ENCODE measurements around the gene MARCHF4. TPM values are rescaled to one million over a fixed set of nuclear protein-coding genes. Genes with fewer than 3 reads are reported as not detected.
A peak's percentile ranks its signal among the peaks of the same experiment; 100 is the strongest.

MARCHF4 gene
- total RNA-seq, 2 donors from 2014 or later: 0.44 to 0.58 TPM

DNA sequence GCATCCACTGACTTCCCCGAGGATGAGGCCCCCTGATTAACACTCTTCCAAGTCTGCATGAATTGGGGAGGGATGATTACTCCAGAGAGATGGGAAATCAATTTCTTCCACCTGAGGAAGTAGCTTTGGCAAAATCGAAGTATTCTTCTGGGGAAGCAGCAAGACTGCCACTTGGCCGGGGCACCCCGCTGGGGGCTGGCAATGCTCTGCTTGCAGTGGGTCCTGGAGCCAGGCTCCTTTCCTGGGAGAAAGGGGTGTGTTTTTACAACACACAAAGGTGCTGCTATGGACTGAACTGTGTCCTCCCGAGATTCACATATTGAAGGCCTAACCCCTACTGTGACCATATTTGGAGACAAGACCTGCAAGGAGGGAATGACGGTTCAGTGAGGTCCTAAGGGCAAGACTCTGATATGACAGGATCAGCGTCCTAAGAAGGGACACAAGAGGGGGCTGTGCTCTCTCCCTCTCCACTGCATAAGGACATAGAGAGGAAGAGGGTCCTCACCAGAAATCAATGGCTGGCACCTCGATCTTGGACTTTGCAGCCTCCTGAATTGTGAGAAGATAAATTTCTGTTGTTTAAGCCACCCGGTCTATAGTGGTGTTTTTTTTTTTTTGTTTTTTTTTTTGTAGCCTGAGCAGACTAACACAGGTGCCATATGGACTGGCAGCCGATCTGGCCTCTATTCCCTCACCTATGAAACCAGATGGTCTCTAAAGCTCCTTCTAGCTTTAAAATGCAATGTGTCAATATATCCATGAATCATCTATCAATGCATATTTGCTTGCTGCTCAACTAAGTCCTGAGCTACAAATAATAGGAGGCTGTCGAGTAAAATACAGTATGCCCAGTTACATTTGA is 36.4 kb upstream of the MARCHF4 start:
- no peaks in the 10 kb centered on the region for H3K4me1 ChIP-seq
- no peaks in the 10 kb centered on the region for H3K9me3 ChIP-seq
- H3K27ac ChIP-seq: no peak overlapping the region
- H3K4me3 ChIP-seq: no peak overlapping the region
- H3K9ac ChIP-seq (ENCODE audit: low read depth in 2 of 2, low read length in 2 of 2): no peak overlapping the region
- no peaks in the 10 kb centered on the region for H3K27me3 ChIP-seq
- TF ChIP-seq, protein P1, sequence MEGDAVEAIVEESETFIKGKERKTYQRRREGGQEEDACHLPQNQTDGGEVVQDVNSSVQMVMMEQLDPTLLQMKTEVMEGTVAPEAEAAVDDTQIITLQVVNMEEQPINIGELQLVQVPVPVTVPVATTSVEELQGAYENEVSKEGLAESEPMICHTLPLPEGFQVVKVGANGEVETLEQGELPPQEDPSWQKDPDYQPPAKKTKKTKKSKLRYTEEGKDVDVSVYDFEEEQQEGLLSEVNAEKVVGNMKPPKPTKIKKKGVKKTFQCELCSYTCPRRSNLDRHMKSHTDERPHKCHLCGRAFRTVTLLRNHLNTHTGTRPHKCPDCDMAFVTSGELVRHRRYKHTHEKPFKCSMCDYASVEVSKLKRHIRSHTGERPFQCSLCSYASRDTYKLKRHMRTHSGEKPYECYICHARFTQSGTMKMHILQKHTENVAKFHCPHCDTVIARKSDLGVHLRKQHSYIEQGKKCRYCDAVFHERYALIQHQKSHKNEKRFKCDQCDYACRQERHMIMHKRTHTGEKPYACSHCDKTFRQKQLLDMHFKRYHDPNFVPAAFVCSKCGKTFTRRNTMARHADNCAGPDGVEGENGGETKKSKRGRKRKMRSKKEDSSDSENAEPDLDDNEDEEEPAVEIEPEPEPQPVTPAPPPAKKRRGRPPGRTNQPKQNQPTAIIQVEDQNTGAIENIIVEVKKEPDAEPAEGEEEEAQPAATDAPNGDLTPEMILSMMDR (IDR thresholded peaks at IDR 0.05): no peak
- intact Hi-C loops (cut with DNase I): no loop called here
- DNase-seq: no peak
- no peaks in the 10 kb centered on the region for H3K36me3 ChIP-seq

DNA sequence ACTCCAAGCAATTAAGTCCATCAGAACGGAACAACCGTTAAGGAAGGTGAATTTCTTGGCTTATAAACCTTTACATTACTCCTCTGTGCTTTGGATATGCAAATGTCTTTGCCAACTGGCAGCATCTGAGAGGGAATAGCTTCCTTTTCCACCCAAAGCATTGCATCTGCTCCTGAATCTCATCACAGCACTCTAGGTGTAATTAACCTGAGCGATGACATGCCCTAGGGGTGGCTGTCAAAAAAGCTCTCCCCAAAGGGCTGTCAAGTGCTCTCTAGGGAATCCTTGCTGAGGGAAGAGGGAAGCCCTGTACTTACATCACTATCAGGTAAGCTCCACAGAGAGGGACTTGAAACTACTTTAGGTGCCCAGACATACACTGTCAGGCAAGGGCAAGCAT is 34.5 kb upstream of the MARCHF4 start:
- H3K4me1 ChIP-seq: no peaks in the 10 kb centered on the region
- no peaks in the 10 kb centered on the region for H3K9me3 ChIP-seq
- no peak overlapping the region for H3K4me3 ChIP-seq
- H3K27ac ChIP-seq: no peak overlapping the region
- intact Hi-C loops (cut with DNase I): no loop called here
- TF ChIP-seq, protein P1 (IDR thresholded peaks at IDR 0.05): no peak
- H3K27me3 ChIP-seq: no peaks in the 10 kb centered on the region
- no peak overlapping the region for H3K9ac ChIP-seq (ENCODE audit: low read depth in 2 of 2, low read length in 2 of 2)
- no peaks in the 10 kb centered on the region for H3K36me3 ChIP-seq
- no peak for DNase-seq

DNA sequence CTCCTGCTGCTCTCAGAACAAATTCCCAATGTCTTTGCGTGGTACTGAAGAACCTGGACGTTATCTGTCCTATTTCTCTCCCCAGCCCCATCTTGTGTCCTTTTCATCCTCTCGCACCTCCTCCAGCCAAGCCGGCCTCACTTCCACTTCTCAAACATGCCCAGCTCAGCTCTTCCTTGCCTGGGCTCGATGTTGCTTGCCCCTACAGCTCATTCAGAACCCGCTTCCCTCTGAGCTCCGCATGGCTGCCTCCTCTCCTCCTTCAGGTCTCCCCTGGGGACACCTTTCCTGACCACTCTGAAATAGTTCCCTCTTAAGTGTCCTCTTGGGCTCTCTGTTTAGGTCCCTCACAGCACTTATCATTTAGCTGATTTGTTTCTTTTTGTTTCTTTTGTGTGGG is 33.3 kb upstream of the MARCHF4 start:
- H3K9me3 ChIP-seq: no peaks in the 10 kb centered on the region
- H3K27me3 ChIP-seq: no peaks in the 10 kb centered on the region
- H3K36me3 ChIP-seq: no peaks in the 10 kb centered on the region
- no peaks in the 10 kb centered on the region for H3K4me1 ChIP-seq
- no peak for DNase-seq
- no peak overlapping the region for H3K9ac ChIP-seq (ENCODE audit: low read depth in 2 of 2, low read length in 2 of 2)
- intact Hi-C loops (cut with DNase I): no loop called here
- no peak overlapping the region for H3K27ac ChIP-seq
- H3K4me3 ChIP-seq: no peak overlapping the region
- TF ChIP-seq, protein P1 (IDR thresholded peaks at IDR 0.05): no peak

DNA sequence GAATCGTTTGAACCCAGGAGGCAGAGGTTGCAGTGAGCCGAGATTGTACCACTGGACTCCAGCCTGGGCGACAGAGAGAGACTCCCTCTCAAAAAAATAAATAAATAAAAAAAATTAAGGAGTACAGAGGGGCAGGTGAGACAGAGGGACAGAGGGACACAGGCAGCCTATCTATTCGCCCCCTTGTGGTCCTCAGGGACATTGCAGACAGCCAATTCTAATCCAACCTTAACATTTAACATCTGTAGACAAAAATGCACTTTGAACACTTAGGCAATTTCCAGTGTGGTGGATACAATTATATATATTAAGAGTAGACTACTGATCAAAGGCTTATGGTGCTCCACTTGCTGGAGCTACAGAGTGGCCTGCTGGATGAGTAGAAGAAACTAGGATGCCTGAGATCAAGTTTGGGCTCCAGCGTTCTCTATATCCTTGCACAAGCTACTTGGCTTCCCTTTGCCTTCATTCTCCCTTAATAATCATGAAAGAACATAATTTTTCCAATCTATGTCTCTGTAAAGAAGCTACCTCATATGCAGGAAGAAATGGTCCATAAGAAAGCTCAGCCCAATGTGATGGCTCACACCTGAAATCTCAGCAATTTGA is 31.8 kb upstream of the MARCHF4 start:
- no peak overlapping the region for H3K4me3 ChIP-seq

DNA sequence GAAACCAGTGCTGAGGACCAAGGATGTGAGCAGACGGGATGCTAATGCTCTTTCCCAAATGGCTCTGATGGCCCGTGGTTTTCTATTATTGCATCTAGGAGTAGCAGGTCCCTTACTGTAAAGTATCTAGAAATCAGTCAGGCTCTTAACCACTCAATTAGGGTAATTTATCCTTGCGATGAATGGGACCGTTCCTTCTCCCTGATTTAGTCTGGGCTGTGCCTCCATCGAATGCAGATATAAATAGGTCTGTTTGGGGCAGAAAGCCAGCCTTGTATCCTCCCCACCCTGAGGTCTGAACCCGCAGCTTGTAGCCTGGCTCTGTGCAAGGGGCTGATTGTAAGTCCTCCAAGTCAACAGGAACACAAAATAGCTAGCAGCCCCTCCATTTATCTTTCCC is 30.5 kb upstream of the MARCHF4 start:
- H3K4me1 ChIP-seq: no peaks in the 10 kb centered on the region
- no peak overlapping the region for H3K4me3 ChIP-seq
- no peaks in the 10 kb centered on the region for H3K27me3 ChIP-seq
- no peak overlapping the region for H3K9ac ChIP-seq (ENCODE audit: low read depth in 2 of 2, low read length in 2 of 2)
- H3K9me3 ChIP-seq: no peaks in the 10 kb centered on the region
- H3K27ac ChIP-seq: no peak overlapping the region
- H3K36me3 ChIP-seq: no peaks in the 10 kb centered on the region
- TF ChIP-seq, protein P1 (IDR thresholded peaks at IDR 0.05): no peak
- no peak for DNase-seq
- intact Hi-C loops (cut with DNase I): no loop called here

More for the DNA sequence above, 31.8 kb upstream of the MARCHF4 start:
- H3K36me3 ChIP-seq: no peaks in the 10 kb centered on the region
- no peaks in the 10 kb centered on the region for H3K27me3 ChIP-seq
- TF ChIP-seq, protein P1 (IDR thresholded peaks at IDR 0.05): peak; percentile 80
- intact Hi-C loops (cut with DNase I): no loop called here
- peak; percentile 57 for DNase-seq
- no peaks in the 10 kb centered on the region for H3K9me3 ChIP-seq
- no peak overlapping the region for H3K27ac ChIP-seq
- no peaks in the 10 kb centered on the region for H3K4me1 ChIP-seq
- H3K9ac ChIP-seq (ENCODE audit: low read depth in 2 of 2, low read length in 2 of 2): no peak overlapping the region

Measured in colonic mucosa (tissue), 4 donors.